ENCODE data around the gene DICER1. TPM values are rescaled to one million over a fixed set of nuclear protein-coding genes. Genes with fewer than 3 reads are reported as not detected.

Gene DICER1
- total RNA-seq, 1 experiment from 2014 or later, result 11.2 TPM

- no peak for DNase-seq (ENCODE audit: low spot score)
Measured at GRCh38 chr14:95061317-95062093, 95.8 kb downstream of the DICER1 start.

GRCh38 chr14:95059126-95059525, 98.2 kb downstream of the DICER1 start:
- no peak for DNase-seq (ENCODE audit: low spot score)

GRCh38 chr14:95058491-95058890, 98.8 kb downstream of the DICER1 start:
- no peak for DNase-seq (ENCODE audit: low spot score)

- no peak for DNase-seq (ENCODE audit: low spot score)
Measured at GRCh38 chr14:95057851-95058250, 99.5 kb downstream of the DICER1 start.

GRCh38 chr14:95057147-95057546, 100.2 kb downstream of the DICER1 start:
- no peak for DNase-seq (ENCODE audit: low spot score)

- DNase-seq (ENCODE audit: low spot score), result no peak
Measured at GRCh38 chr14:95056476-95056875, 100.9 kb downstream of the DICER1 start.

- no peak for DNase-seq (ENCODE audit: low spot score)
Measured at GRCh38 chr14:95055318-95055717, 102.0 kb downstream of the DICER1 start.

- DNase-seq (ENCODE audit: low spot score), result no peak
Measured at GRCh38 chr14:95054346-95055280, 102.7 kb downstream of the DICER1 start.

- DNase-seq (ENCODE audit: low spot score), result no peak
Measured at GRCh38 chr14:95052016-95052585, 105.2 kb downstream of the DICER1 start.

GRCh38 chr14:95049952-95050351, 107.4 kb downstream of the DICER1 start:
- DNase-seq (ENCODE audit: low spot score), result no peak

- DNase-seq (ENCODE audit: low spot score), result no peak
Measured at GRCh38 chr14:95048771-95049312, 108.5 kb downstream of the DICER1 start.

- no peak for DNase-seq (ENCODE audit: low spot score)
Measured at GRCh38 chr14:95047754-95048153, 109.6 kb downstream of the DICER1 start.

- DNase-seq (ENCODE audit: low spot score), result no peak
Measured at GRCh38 chr14:95046711-95047681, 110.3 kb downstream of the DICER1 start.

- no peak for DNase-seq (ENCODE audit: low spot score)
Measured at GRCh38 chr14:95045836-95046430, 111.4 kb downstream of the DICER1 start.

- no peak for DNase-seq (ENCODE audit: low spot score)
Measured at GRCh38 chr14:95045106-95045701, 112.1 kb downstream of the DICER1 start.

GRCh38 chr14:95044463-95045105, 112.7 kb downstream of the DICER1 start:
- DNase-seq (ENCODE audit: low spot score), result no peak

GRCh38 chr14:95043732-95044462, 113.4 kb downstream of the DICER1 start:
- no peak for DNase-seq (ENCODE audit: low spot score)

- DNase-seq (ENCODE audit: low spot score), result no peak
Measured at GRCh38 chr14:95043314-95043713, 114.0 kb downstream of the DICER1 start.

Data from HT-29 (cell line).